GM10266 (cell line): ENCODE results near the gene ANTXR1.

Experiments used
- DNase-seq: peaks from one replicate; pipeline ENCODE4 v3.0.0; 2012; ENCODE audit errors: extremely low spot score
- CTCF ChIP-seq: IDR thresholded peaks from 2 replicates; pipeline ENCODE4 v1.5.1; 2012; ENCODE audit warnings: mild to moderate bottlenecking, low read depth; ENCODE audit not compliant: control insufficient read depth, insufficient read depth; ENCODE audit errors: missing control alignments

ANTXR1 gene

GRCh38 chr2:69132960-69133590 is 120.1 kb downstream of the ANTXR1 start:
- DNase-seq, result no peak
- TF ChIP-seq CTCF, result no peak

GRCh38 chr2:69133898-69134297 is 120.9 kb downstream of the ANTXR1 start:
- no peak for TF ChIP-seq CTCF
- DNase-seq, result no peak

GRCh38 chr2:69134306-69134945 is 121.4 kb downstream of the ANTXR1 start:
- DNase-seq, result no peak
- TF ChIP-seq CTCF, result no peak

GRCh38 chr2:69138247-69138772 is 125.3 kb downstream of the ANTXR1 start:
- no peak for DNase-seq
- TF ChIP-seq CTCF, result no peak

- no peak for TF ChIP-seq CTCF
- no peak for DNase-seq
Observed at GRCh38 chr2:69138793-69139459, 125.9 kb downstream of the ANTXR1 start.

- no peak for DNase-seq
- TF ChIP-seq CTCF, result no peak
Observed at GRCh38 chr2:69139778-69140670, 127.0 kb downstream of the ANTXR1 start.
